NT2/D1 (cell line): Measurements from ENCODE around the gene TRIM72.

Experiments
- YY1 ChIP-seq: IDR thresholded peaks from 2 replicates; pipeline ENCODE4 v1.6.1; 2011; ENCODE audit not compliant: insufficient read length, insufficient read depth
- ZNF274 ChIP-seq: IDR thresholded peaks from 2 replicates; pipeline ENCODE4 v1.6.1; 2011; ENCODE audit warnings: mild to moderate bottlenecking, low read depth, low read length

DNA sequence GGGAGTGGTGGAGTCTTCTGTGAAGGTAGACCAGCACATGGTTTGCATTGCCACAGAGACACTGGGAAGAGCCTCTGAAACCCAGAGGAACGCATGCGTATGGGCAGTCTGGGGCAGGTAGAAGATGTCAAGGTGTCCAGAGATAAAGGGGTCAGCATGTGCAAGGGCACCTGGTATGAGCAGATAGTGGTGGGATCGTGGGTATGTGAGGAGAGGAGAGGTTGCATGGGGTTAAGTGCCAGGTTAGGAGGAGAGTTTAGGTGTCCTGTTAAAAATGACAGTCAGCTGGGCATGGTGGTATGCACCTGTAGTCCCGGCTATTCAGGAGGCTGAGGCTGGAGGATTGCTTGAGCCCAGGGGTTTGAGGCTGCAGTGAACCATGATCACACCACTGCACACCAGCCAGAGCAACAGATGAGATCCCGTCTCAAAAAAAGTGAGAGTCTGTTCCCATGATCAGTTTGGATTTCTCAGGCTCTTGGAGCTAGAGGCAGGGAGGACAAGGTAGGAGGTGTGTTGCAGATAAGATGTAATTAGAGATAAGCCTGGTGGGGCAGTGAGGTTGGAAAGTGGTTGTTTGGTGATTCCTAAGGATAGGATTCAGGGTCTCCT, 14.4 kb upstream of the TRIM72 start:
- TF ChIP-seq ZNF274, result no peak
- no peak for TF ChIP-seq YY1
